Aorta (tissue), 4 donors: ENCODE data around the gene FIBP. TPM values are rescaled to one million over a fixed set of nuclear protein-coding genes. Genes with fewer than 3 reads are reported as not detected.

ENCODE experiments used
- polyA plus RNA-seq, 2 donors: library from polyadenylated mRNA; stranded (reverse); fragments of 200-250 nt; gene quantifications; one replicate each; pipeline ENCODE4 v1.2.3, GENCODE V29; 2013
- total RNA-seq, 2 donors: library from RNA; stranded (reverse); fragmentation: NEBNext Ultra II Directional; extraction: Animal tissue kit (Norgen Biotek cat#: 25700); gene quantifications; one replicate each; pipeline ENCODE4 v1.2.1, GENCODE V29; 2021
- donor health status: healthy with polysubstance abuse.
- donor health status: Bipolar disorder and iron deficiency.
- donor health status: DM: no; HTN: no; CAD: no.
- donor health status: DM: yes; HTN: yes; CAD: no.

FIBP gene
- total and polyA plus RNA-seq, 4 donors: 40.2 to 73.1 (median 52.5) TPM

Other genes starting within 250 kb of the FIBP start
- 100 to 1,000 TPM in 1 of 2 donors, 10 to 100 TPM in 1; 98.2 to 108 TPM for gene RELA, start 225.6 kb downstream of the FIBP start, total RNA-seq
- gene RELA, start 225.6 kb downstream of the FIBP start, polyA plus RNA-seq: 10 to 100 TPM; 28.8 to 73.8 TPM
- 10 to 100 TPM; 59.8 to 64.4 TPM for gene KAT5, start 176.2 kb downstream of the FIBP start, total RNA-seq
- 100 to 1,000 TPM in 1 of 2 donors, 10 to 100 TPM in 1; 29.2 to 120 TPM for gene KAT5, start 176.2 kb downstream of the FIBP start, polyA plus RNA-seq
- gene RNASEH2C, start 167.7 kb downstream of the FIBP start, total RNA-seq: 10 to 100 TPM; 53.5 to 57.6 TPM
- 100 to 1,000 TPM in 1 of 2 donors, 10 to 100 TPM in 1; 80.1 to 113 TPM for gene RNASEH2C, start 167.7 kb downstream of the FIBP start, polyA plus RNA-seq
- 10 to 100 TPM; 15.7 to 16.7 TPM for gene AP5B1, start 107.5 kb downstream of the FIBP start, total RNA-seq
- gene AP5B1, start 107.5 kb downstream of the FIBP start, polyA plus RNA-seq: 10 to 100 TPM in 1 of 2 donors, 1 to 10 TPM in 1; 3.3 to 10.8 TPM
- gene OVOL1, start 101.4 kb downstream of the FIBP start, total RNA-seq: not detected
- gene OVOL1, start 101.4 kb downstream of the FIBP start, polyA plus RNA-seq: 1 to 10 TPM in 1 of 2 donors, under 1 TPM in 1; 0.28 to 3.9 TPM
- gene SNX32, start 54.5 kb downstream of the FIBP start, total RNA-seq: 1 to 10 TPM in 1 of 2 donors, under 1 TPM in 1; 0.39 to 2.4 TPM
- gene SNX32, start 54.5 kb downstream of the FIBP start, polyA plus RNA-seq: 1 to 10 TPM in 1 of 2 donors, not detected in 1; 1.2 TPM
- gene CFL1, start 30.3 kb downstream of the FIBP start, total RNA-seq: 100 to 1,000 TPM; 563 to 812 TPM
- 100 to 1,000 TPM; 571 to 688 TPM for gene CFL1, start 30.3 kb downstream of the FIBP start, polyA plus RNA-seq
- 10 to 100 TPM; 60.7 to 63.1 TPM for gene MUS81, start 28.0 kb downstream of the FIBP start, total RNA-seq
- gene MUS81, start 28.0 kb downstream of the FIBP start, polyA plus RNA-seq: 100 to 1,000 TPM in 1 of 2 donors, 10 to 100 TPM in 1; 40.7 to 102 TPM
- 100 to 1,000 TPM; 139 to 185 TPM for gene EFEMP2, start 15.7 kb downstream of the FIBP start, total RNA-seq
- 100 to 1,000 TPM; 136 to 224 TPM for gene EFEMP2, start 15.7 kb downstream of the FIBP start, polyA plus RNA-seq
- 1 to 10 TPM; 1.8 to 3.9 TPM for gene CTSW, start 8.6 kb downstream of the FIBP start, total RNA-seq
- gene CTSW, start 8.6 kb downstream of the FIBP start, polyA plus RNA-seq: 1 to 10 TPM; 1.8 to 2.9 TPM
- gene CCDC85B, start 2.2 kb upstream of the FIBP start, total RNA-seq: 10 to 100 TPM; 30.1 to 46.9 TPM
- 10 to 100 TPM; 23.9 to 72.8 TPM for gene CCDC85B, start 2.2 kb upstream of the FIBP start, polyA plus RNA-seq
- 10 to 100 TPM in 1 of 2 donors, 1 to 10 TPM in 1; 7.2 to 31.9 TPM for gene FOSL1, start 11.9 kb upstream of the FIBP start, total RNA-seq
- 1 to 10 TPM; 1.6 to 6.4 TPM for gene FOSL1, start 11.9 kb upstream of the FIBP start, polyA plus RNA-seq
- gene C11orf68, start 30.6 kb upstream of the FIBP start, total RNA-seq: 10 to 100 TPM; 45.6 to 47.3 TPM
- 10 to 100 TPM; 34.9 to 55.3 TPM for gene C11orf68, start 30.6 kb upstream of the FIBP start, polyA plus RNA-seq
- 10 to 100 TPM; 65.9 to 86.4 TPM for gene DRAP1, start 31.0 kb upstream of the FIBP start, total RNA-seq
- 100 to 1,000 TPM in 1 of 2 donors, 10 to 100 TPM in 1; 88.8 to 122 TPM for gene DRAP1, start 31.0 kb upstream of the FIBP start, polyA plus RNA-seq
- gene TSGA10IP, start 57.0 kb upstream of the FIBP start, total RNA-seq: not detected
- gene TSGA10IP, start 57.0 kb upstream of the FIBP start, polyA plus RNA-seq: not detected
- gene SART1, start 73.3 kb upstream of the FIBP start, total RNA-seq: 10 to 100 TPM; 50.9 to 52.3 TPM
- gene SART1, start 73.3 kb upstream of the FIBP start, polyA plus RNA-seq: 100 to 1,000 TPM in 1 of 2 donors, 10 to 100 TPM in 1; 27.9 to 129 TPM
- gene EIF1AD, start 113.7 kb upstream of the FIBP start, total RNA-seq: 10 to 100 TPM; 28.7 to 35.0 TPM
- 10 to 100 TPM in 1 of 2 donors, 1 to 10 TPM in 1; 8.4 to 16.2 TPM for gene EIF1AD, start 113.7 kb upstream of the FIBP start, polyA plus RNA-seq
- 100 to 1,000 TPM; 136 to 145 TPM for gene BANF1, start 114.0 kb upstream of the FIBP start, total RNA-seq
- gene BANF1, start 114.0 kb upstream of the FIBP start, polyA plus RNA-seq: 100 to 1,000 TPM; 156 to 187 TPM
- gene CST6, start 123.5 kb upstream of the FIBP start, total RNA-seq: 10 to 100 TPM in 1 of 2 donors, 1 to 10 TPM in 1; 6.6 to 14.0 TPM
- gene CST6, start 123.5 kb upstream of the FIBP start, polyA plus RNA-seq: 10 to 100 TPM; 19.0 to 28.0 TPM
- gene CATSPER1, start 138.0 kb upstream of the FIBP start, total RNA-seq: 1 to 10 TPM; 1.0 to 1.2 TPM
- gene CATSPER1, start 138.0 kb upstream of the FIBP start, polyA plus RNA-seq: under 1 TPM in 1 of 2 donors, not detected in 1; 0.10 TPM
- not detected for gene GAL3ST3, start 160.7 kb upstream of the FIBP start, total RNA-seq
- gene GAL3ST3, start 160.7 kb upstream of the FIBP start, polyA plus RNA-seq: not detected
- gene SF3B2, start 163.9 kb upstream of the FIBP start, total RNA-seq: 100 to 1,000 TPM; 141 to 146 TPM
- 100 to 1,000 TPM in 1 of 2 donors, 10 to 100 TPM in 1; 59.0 to 126 TPM for gene SF3B2, start 163.9 kb upstream of the FIBP start, polyA plus RNA-seq
- gene PACS1, start 181.8 kb upstream of the FIBP start, total RNA-seq: 100 to 1,000 TPM in 1 of 2 donors, 10 to 100 TPM in 1; 85.7 to 119 TPM
- gene PACS1, start 181.8 kb upstream of the FIBP start, polyA plus RNA-seq: 10 to 100 TPM; 16.2 to 32.5 TPM